Right cardiac atrium (tissue), 5 donors: Measurements from ENCODE around the gene AGTR1. TPM values are rescaled to one million over a fixed set of nuclear protein-coding genes. Genes with fewer than 3 reads are reported as not detected.
"Not testable (repeated sequence)": the region's sequence is repeated elsewhere in the genome, so short reads cannot be mapped to it uniquely, and the experiment has no call there.

Source experiments
- ATAC-seq, 2 donors: fragments of 200-7000 bp; cut with Tn5 transposase; one replicate each; pipeline versions ENCODE4 v1.8.0 to v1.9.1; 2020; ENCODE audit warnings: moderate library complexity in 2 of 2, mild to moderate bottlenecking in 1 of 2
- DNase-seq, 3 donors: peaks; one replicate each; pipeline ENCODE4 v3.0.0-alpha.2; 2020
- H3K27ac ChIP-seq: one replicate; pipeline ENCODE4 v1.5.1; 2013; ENCODE audit warnings: mild to moderate bottlenecking, low read length, control low read depth, moderate library complexity
- H3K27me3 ChIP-seq: one replicate; pipeline ENCODE4 v1.6.1; 2013; ENCODE audit not compliant: control insufficient read depth, insufficient read depth
- H3K4me1 ChIP-seq: one replicate; pipeline ENCODE4 v1.6.1; 2013; ENCODE audit warnings: low read length; ENCODE audit not compliant: control insufficient read depth, insufficient read depth
- H3K4me3 ChIP-seq: one replicate; pipeline ENCODE4 v1.5.1; 2013; ENCODE audit warnings: low read length, control low read depth
- H3K9me3 ChIP-seq: one replicate; pipeline ENCODE4 v1.6.1; 2013; ENCODE audit warnings: low read length; ENCODE audit not compliant: control insufficient read depth
- WGBS: extraction: QIAGEN DNeasy Blood & Tissue Kit; methylation state at CpG from one replicate; pipeline ENCODE4 v1.1.7; 2013; 5-methylcytosine and 5-hydroxymethylcytosine counted together
- intact Hi-C, 4 donors: fragments of 100-400 bp; cut with DNase I; formaldehyde crosslinking; loops; one replicate each; pipeline versions ENCODE4 v1.11.0 to v1.14.0; 2022 to 2023
- polyA plus RNA-seq: library from polyadenylated mRNA; stranded (reverse); fragments of 200-250 nt; gene quantifications from one replicate; pipeline ENCODE4 v1.2.3, GENCODE V29; 2013
- total RNA-seq, 4 donors: library from RNA; stranded (reverse); fragmentation: NEBNext Ultra II Directional; extraction: Animal tissue kit (Norgen Biotek cat#: 25700); gene quantifications; one replicate each; pipeline ENCODE4 v1.2.1, GENCODE V29; 2021
- donor health status: healthy with polysubstance abuse.
- donor health status: DM: no; HTN: yes; CAD: no.
- donor health status: DM: no; HTN: no; CAD: no.
- donor health status: DM: no; HTN: yes; CAD: no; lungs with severe emphysema.
- donor health status: DM: yes; HTN: yes; CAD: no.

AGTR1 gene
- total and polyA plus RNA-seq, 5 donors: 10.7 to 23.7 (median 16.8) TPM

- DNase-seq (no peak), ATAC-seq (no peak)
- Histone ChIP-seq H3K27ac (no peak overlapping the region), H3K4me3 (no peak overlapping the region), H3K4me1 (no peaks in the 10 kb centered on the region), H3K9me3 (no peaks in the 10 kb centered on the region), H3K27me3 (no peaks in the 10 kb centered on the region)
- 81% methylated on average over 2 of the region's 2 CpGs for WGBS
- intact Hi-C loops: no loop called here
Observed at GRCh38 chr3:148740291-148740690, 42.6 kb downstream of the AGTR1 start.

GRCh38 chr3:148741219-148741618 is 43.5 kb downstream of the AGTR1 start:
- H3K4me3 ChIP-seq: no peak overlapping the region
- H3K27ac ChIP-seq: no peak overlapping the region
- WGBS: 95% methylated on average over 10 of the region's 10 CpGs
- no peaks in the 10 kb centered on the region for H3K4me1 ChIP-seq
- ATAC-seq (no peak), DNase-seq (no peak)
- intact Hi-C loops: no loop called here
- no peaks in the 10 kb centered on the region for H3K27me3 ChIP-seq
- no peaks in the 10 kb centered on the region for H3K9me3 ChIP-seq

- WGBS: 82% methylated on average over 6 of the region's 6 CpGs
- intact Hi-C loops: no loop called here
Observed at GRCh38 chr3:148742118-148742517, 44.4 kb downstream of the AGTR1 start.

GRCh38 chr3:148746053-148746452 is 48.4 kb downstream of the AGTR1 start:
- Histone ChIP-seq H3K27me3 (no peaks in the 10 kb centered on the region), H3K9me3 (no peaks in the 10 kb centered on the region), H3K4me3 (no peak overlapping the region), H3K27ac (no peak overlapping the region), H3K4me1 (no peaks in the 10 kb centered on the region)
- ATAC-seq (no peak), DNase-seq (no peak)
- WGBS: 96% methylated on average over 5 of the region's 5 CpGs
- intact Hi-C loops: no loop called here

More at GRCh38 chr3:148742118-148742517, 44.4 kb downstream of the AGTR1 start:
- ATAC-seq (no peak), DNase-seq (no peak)
- no peaks in the 10 kb centered on the region for H3K4me1 ChIP-seq
- H3K27me3 ChIP-seq: no peaks in the 10 kb centered on the region
- H3K27ac ChIP-seq: no peak overlapping the region
- no peak overlapping the region for H3K4me3 ChIP-seq
- H3K9me3 ChIP-seq: no peaks in the 10 kb centered on the region

- Histone ChIP-seq H3K4me3 (no peak overlapping the region), H3K27ac (no peak overlapping the region), H3K4me1 (no peaks in the 10 kb centered on the region), H3K9me3 (no peaks in the 10 kb centered on the region), H3K27me3 (no peaks in the 10 kb centered on the region)
- 58% methylated on average over 3 of the region's 3 CpGs for WGBS
- ATAC-seq (no peak), DNase-seq (no peak)
- intact Hi-C loops: no loop called here
Observed at GRCh38 chr3:148748283-148748682, 50.6 kb downstream of the AGTR1 start.

GRCh38 chr3:148750296-148750695 is 52.6 kb downstream of the AGTR1 start:
- H3K27ac ChIP-seq: no peak overlapping the region
- no peak overlapping the region for H3K4me3 ChIP-seq
- ATAC-seq (no peak), DNase-seq (no peak)
- H3K4me1 ChIP-seq: no peaks in the 10 kb centered on the region
- 74% methylated on average over 3 of the region's 3 CpGs for WGBS
- no peaks in the 10 kb centered on the region for H3K9me3 ChIP-seq
- intact Hi-C loops: no loop called here
- H3K27me3 ChIP-seq: no peaks in the 10 kb centered on the region

- intact Hi-C loops: no loop called here
- ATAC-seq (no peak), DNase-seq (no peak)
- Histone ChIP-seq H3K9me3 (no peaks in the 10 kb centered on the region), H3K27me3 (no peaks in the 10 kb centered on the region), H3K4me1 (no peaks in the 10 kb centered on the region), H3K4me3 (no peak overlapping the region), H3K27ac (no peak overlapping the region)
- 78% methylated on average over 3 of the region's 3 CpGs for WGBS
Observed at GRCh38 chr3:148751461-148751860, 53.8 kb downstream of the AGTR1 start.

GRCh38 chr3:148753385-148753784 is 55.7 kb downstream of the AGTR1 start:
- 89% methylated on average over 5 of the region's 5 CpGs for WGBS
- ATAC-seq, H3K27me3 ChIP-seq, H3K27ac ChIP-seq, intact Hi-C loops, H3K4me1 ChIP-seq, H3K9me3 ChIP-seq, DNase-seq, H3K4me3 ChIP-seq: not testable (repeated sequence)

- DNase-seq: no peak
- Histone ChIP-seq H3K27ac (no peak overlapping the region), H3K9me3 (no peaks in the 10 kb centered on the region), H3K4me3 (no peak overlapping the region), H3K4me1 (no peaks in the 10 kb centered on the region), H3K27me3 (no peaks in the 10 kb centered on the region)
- no peak for ATAC-seq
- intact Hi-C loops: no loop called here
Observed at GRCh38 chr3:148755570-148755969, 57.9 kb downstream of the AGTR1 start.

- DNase-seq (no peak), ATAC-seq (no peak)
- intact Hi-C loops: no loop called here
- no peaks in the 10 kb centered on the region for H3K4me1 ChIP-seq
- H3K4me3 ChIP-seq: no peak overlapping the region
- H3K9me3 ChIP-seq: no peaks in the 10 kb centered on the region
- no peaks in the 10 kb centered on the region for H3K27me3 ChIP-seq
- 77% methylated on average over 4 of the region's 4 CpGs for WGBS
- no peak overlapping the region for H3K27ac ChIP-seq
Observed at GRCh38 chr3:148756311-148756710, 58.6 kb downstream of the AGTR1 start.

- 75% methylated on average over 12 of the region's 12 CpGs for WGBS
- no peaks in the 10 kb centered on the region for H3K9me3 ChIP-seq
- H3K27me3 ChIP-seq: no peaks in the 10 kb centered on the region
- H3K4me1 ChIP-seq: no peaks in the 10 kb centered on the region
- intact Hi-C loops: no loop called here
- H3K4me3 ChIP-seq: no peak overlapping the region
- ATAC-seq (no peak), DNase-seq (no peak)
- no peak overlapping the region for H3K27ac ChIP-seq
Observed at GRCh38 chr3:148757238-148758215, 59.8 kb downstream of the AGTR1 start.
